Loucy (cell line): ENCODE measurements around the gene PTPMT1.

Experiments used
- EZH2phosphoT487 ChIP-seq: fragments of 200-600 bp; IDR thresholded peaks from 2 replicates; pipeline ENCODE4 v1.6.1; 2018; ENCODE audit warnings: antibody characterized with exemption, mild to moderate bottlenecking, moderate library complexity, borderline replicate concordance
- TF ChIP-seq, protein P1 (sequence below): fragments of 200-600 bp; sonication (generic); conservative IDR thresholded peaks from 2 replicates; pipeline ENCODE4 v1.5.1; 2014; ENCODE audit warnings: mild to moderate bottlenecking, antibody characterized with exemption, low read length

DNA sequence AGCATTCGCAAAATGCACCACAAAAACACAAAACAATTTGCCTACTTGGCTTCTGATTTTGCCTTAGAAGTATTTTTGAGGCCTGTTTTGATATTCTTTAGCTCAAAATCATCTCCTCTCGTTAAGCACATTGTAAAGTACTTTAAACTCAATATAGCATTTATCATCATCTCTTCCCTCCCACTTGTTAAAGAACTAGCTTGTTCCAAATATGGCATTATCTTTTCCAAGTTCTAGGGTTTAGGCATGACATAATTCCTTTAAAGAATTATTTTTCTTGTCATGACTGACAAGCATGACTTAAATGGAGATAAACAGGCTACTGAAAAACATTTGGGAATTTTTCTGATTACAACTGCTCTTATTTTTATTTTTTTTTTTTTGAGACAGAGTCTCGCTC lies 33.7 kb upstream of the PTPMT1 start:
- TF ChIP-seq, protein P1, sequence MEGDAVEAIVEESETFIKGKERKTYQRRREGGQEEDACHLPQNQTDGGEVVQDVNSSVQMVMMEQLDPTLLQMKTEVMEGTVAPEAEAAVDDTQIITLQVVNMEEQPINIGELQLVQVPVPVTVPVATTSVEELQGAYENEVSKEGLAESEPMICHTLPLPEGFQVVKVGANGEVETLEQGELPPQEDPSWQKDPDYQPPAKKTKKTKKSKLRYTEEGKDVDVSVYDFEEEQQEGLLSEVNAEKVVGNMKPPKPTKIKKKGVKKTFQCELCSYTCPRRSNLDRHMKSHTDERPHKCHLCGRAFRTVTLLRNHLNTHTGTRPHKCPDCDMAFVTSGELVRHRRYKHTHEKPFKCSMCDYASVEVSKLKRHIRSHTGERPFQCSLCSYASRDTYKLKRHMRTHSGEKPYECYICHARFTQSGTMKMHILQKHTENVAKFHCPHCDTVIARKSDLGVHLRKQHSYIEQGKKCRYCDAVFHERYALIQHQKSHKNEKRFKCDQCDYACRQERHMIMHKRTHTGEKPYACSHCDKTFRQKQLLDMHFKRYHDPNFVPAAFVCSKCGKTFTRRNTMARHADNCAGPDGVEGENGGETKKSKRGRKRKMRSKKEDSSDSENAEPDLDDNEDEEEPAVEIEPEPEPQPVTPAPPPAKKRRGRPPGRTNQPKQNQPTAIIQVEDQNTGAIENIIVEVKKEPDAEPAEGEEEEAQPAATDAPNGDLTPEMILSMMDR: no peak
- TF ChIP-seq EZH2phosphoT487: no peak
